HG02852 (cell line): Measurements from ENCODE around the gene HCRTR1.

Experiments used
- ATAC-seq: cut with Tn5 transposase; IDR thresholded peaks from one replicate; pipeline ENCODE4 v1.9.1; 2021; ENCODE audit warnings: mild to moderate bottlenecking, moderate library complexity; ENCODE audit not compliant: unreplicated experiment

Gene HCRTR1

DNA sequence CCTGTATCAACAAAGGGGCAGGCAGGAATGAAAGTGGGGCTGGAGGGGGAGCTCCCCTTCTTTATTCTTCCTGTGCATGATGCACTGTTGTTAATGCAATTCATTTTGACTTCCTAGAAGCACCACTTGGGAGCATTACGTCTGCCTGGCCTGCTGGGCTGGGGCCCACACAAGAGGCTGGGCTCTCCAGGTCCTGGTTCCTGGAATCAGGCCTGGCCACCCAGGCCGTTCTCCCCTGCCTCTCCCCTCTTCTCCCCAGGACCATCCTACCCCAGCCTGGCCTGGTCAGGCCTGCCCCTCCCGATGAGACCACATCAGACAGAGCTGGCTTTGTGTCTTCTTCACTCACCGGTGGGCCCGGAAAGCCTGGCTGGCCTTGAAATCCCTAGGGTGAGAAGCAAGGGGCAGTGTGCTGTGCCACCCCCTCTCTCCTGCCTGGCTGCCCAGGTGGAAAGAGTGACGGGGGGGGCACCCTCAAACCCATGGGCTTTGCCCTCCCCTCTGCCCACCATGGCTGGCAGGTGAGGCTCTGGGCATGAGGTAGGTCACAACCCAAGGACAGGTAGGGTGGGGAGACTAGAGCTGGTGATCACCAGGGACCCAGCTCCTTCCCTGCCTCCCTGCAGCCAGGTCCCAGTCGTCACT, 47.9 kb downstream of the HCRTR1 start:
- ATAC-seq = no peak

DNA sequence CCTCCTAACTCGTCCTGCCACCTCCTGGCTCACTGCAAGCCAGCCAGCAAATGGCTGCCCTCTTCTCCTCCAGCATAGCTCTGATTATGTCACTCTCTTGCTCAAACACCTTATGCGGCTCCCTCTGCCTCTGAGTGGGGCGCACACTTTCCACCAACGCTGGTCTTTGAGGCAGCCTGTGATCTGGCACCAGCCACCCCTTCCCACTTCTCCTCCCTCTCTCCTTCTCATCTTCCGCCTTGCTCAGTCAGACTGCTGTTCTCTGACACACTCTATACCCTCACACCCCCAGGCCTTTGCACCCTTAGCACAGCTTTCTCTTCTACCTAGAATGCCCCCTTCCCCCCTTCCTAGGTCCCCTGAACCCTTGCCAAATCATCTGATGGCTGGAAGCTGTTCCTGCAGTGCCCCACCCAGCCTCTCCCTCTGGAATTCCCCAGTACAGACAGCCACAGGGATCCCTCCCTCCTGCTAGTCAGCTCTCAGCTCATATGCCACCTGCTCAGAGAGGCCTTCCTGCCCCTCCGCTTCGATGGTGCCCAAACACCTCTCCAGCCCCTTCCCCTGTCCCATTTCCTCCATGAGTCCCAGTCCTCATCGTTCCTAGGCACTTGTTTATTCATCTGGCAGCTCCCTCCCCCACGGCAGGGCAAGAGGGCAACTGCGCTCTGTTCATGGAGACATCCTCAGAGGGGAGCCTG, 48.9 kb downstream of the HCRTR1 start:
- no peak for ATAC-seq

DNA sequence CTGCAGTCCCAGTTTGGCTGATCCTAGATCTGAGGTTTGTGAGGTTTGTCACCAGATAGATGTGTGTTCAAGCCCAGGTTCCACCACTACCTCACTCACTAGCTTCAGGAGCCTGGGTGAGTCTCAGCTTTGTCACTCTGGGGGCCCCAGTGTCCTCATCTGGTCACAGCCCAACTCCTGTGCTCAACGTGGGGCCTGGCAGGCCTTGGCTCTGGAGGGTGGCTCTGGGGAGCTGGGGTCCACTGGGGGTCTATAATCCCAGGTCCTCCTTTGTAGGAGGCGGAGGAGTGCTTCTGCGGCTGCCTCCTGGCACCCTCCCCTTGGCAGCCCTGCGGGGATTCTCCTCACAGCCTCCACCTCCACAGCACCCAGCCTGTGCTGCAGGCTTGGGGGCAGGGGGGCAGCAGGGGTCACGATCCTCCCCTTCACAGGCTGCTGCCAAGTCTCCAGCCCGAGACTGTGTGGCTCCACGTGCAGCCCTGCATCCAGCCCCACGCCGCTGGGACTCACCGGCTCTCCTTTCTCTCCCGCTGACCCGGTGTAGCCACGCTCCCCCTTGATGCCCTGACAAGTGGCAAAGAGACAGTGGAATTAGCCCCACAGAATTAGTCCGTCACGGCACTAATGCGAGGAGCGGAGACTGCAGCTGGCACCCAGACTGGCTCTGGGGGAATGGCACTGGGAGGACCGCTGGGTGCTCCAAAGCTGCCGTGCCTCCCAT, 49.7 kb downstream of the HCRTR1 start:
- no peak for ATAC-seq

DNA sequence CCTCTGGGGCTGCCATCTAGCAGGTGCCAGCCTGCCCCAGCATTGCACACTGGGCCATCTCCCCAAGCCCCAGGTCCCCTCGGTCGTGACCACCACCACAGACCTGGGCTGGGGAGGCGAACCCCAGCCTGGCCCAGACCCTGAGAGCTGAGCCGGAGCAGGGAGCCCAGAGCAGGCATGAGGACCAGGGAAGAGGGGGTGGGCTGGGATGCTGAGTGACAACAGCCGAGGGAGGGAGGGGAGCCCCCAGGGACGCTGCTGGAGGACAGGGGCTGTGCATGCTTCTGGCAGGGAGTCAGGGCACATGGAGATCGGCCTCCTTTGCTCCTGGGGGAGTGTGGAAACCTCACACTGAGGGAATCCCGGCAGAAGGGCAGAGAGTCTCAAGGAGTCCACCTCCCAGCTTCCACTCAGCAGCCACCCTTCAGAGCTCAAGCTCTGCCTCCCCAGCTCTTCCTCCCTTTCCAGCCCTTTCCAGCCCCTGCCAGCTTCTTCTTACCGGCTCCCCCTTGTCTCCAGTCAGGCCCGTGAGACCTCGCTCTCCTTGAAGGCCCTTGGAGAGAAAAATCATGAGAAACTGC, 50.9 kb downstream of the HCRTR1 start:
- no peak for ATAC-seq

DNA sequence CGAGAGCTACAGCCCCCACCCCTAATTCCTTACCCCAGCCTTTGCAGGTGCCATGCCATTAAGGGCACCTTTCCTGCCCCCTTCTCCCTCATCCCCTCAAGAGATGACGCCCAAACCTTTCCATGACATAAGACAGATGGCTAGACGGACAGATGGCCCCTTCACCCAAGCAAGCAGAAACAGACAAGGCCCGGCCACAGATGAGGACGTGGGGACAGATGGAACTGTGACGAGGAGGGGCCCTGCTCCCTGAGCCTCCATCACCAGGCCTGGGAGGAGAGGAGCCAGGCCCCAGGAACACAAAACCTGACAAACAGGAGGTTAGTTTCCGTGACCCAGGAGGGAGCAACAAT, 51.9 kb downstream of the HCRTR1 start:
- no peak for ATAC-seq

DNA sequence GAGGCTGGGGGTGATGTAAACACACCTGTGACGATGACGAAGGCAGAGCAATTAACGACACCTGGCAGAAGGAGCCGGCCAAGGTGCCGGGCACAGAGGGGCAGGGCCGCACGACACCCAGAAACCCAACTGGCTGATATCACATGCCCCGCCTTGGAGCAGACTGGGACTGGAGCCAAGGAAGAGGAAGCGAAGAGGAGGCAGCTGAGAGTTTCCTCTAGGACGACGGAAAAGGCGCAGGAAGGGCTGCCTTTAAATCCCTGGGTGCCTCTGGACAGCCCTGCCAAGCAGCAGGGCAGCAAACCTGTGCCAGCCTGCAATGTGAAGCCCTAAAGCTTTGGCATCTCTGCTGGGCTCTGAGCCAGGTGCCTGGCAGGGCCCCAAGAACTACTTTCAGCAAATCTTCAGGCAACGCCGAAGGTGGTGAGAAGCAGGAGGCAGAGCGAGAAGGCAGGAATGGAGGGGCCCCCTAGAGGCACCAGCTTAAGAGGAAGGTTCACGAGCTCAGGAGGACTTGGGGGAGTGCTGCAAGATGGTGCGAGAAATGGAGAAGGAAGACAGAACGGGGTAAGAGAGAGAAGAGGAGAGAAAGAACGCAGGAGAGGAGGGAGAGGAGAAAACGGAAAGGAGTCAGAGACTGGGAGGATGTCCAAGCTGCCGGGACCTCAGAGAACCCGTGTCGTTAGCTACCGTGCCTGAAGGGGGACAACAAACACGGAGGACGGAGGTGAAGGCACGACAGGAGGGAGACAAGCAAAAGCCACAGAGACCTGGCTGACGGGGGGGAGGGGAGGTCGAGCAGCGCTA, 52.5 kb downstream of the HCRTR1 start:
- ATAC-seq = no peak

DNA sequence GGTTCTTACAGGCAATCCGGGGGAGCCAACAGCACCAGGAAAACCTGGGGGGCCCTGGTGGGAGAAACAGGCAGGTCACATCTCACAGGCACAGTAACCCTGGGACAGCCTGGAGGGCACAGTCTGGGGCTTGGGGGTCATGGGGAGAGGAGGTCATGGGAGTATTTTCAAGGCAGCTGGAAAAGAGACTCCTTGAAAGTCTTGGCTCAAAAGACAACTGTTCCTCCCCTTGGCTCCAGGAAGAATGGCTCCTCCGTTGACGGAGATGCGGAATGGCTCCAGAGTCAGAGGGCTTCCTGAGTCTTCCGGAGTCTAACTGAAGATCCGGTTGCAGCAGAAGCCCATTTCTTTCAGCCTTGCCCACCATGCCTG, 53.1 kb downstream of the HCRTR1 start:
- no peak for ATAC-seq

DNA sequence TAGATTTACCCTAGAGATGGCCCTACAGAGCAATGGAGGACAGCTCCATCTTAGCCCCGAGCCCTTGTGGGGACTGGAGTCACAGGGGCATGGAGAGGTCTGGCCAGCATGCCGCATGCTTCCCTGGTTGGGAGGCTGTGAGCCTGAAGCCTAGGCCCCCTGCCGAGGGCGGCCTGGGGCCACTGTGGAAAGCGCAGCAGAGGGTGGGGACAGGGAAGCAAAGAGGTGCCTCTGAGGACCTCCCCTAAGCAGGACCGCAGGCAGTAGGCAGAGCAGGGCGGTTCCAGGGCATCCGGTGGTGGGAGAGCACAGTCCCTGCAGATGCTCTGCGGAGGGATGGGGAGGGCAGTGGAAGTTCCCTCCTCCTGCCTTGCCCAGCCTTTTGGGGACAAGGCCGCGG, 53.7 kb downstream of the HCRTR1 start:
- no peak for ATAC-seq

DNA sequence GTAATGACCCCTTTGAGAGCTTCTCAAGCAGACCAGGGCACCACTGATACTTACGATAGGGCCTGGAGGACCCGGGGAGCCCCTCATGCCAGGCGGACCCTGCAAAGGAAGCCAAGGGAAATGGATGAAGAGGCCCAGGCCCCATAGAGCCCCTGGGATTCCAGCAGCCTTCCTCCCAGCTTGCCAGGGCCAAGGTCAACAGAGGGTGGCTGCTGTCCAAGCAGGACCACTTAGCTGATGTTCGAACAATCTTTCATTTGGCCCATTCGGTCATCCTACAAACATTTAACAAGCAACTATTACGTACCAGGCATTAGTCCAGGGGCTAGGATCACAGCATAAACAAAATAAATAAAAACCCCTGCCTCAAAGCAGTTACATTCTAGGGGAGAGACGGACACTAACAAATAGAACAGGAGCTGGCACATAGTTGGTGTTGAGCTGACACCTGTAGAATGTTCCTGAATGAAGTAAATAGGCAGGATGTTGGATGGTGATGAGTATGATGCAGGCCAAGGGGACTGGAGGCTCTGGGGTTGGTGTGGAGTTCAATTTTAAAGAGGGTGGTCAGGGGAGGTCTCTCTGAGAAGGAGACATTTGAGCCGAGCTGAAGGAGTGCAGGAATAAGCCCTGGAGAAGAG, 54.2 kb downstream of the HCRTR1 start:
- no peak for ATAC-seq

DNA sequence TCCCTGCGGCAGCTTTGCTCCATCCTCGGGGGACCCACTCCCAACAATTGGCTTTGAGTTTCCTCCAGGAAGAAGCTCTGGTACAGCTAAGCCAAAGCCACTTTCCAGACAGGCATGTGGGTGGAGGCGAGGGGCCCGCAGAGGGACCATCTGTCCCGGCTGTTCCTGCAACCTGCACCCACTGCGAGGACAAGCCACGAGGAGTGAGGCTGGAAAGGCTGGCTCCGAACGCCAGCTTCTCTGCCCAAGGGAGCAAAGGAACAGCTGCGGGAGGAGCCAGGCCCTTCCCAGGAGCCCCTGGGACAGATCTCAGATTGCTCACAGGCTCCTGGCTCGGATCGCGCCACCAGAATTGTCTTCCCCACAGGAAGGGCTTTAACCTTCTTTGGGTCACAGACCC, 55.5 kb downstream of the HCRTR1 start:
- ATAC-seq = no peak

DNA sequence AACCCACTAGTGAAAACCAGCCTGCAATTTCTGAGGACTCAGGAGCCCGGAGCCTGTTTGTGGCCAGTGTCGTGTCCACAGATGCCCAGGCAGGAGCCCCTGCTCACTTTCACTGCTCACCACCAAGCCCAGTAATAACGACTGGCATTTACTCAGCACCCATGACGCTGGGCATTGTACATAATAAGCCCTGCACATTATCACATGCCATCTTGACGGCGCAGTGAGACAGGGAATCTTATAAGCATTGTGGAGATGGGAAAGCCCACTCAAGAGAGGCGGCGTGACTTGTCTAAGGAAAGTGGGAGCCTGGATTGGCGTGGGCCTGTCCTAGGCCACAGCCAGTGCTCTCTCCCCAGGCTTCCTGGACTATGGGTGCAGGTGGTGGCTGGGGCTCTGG, 55.9 kb downstream of the HCRTR1 start:
- no peak for ATAC-seq

DNA sequence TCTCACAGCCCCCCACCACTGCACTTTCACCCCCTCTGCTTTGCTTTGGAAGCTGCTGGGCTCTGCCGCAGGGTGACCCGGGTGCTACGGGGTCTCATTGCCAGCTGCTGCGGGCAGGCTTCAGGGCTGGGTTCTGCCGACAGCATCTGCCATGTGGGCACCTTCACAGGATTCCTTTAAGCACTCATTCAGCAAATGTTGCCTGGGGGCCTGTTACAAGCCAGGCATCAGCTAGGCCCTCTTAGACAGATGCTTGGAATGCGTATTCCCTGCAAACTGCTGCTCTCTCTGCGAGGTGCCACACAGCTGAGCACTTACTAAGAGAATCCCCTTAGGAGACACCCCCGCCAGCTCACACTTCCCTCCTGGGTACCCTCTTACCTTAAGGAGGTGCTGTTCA, 57.1 kb downstream of the HCRTR1 start:
- no peak for ATAC-seq

DNA sequence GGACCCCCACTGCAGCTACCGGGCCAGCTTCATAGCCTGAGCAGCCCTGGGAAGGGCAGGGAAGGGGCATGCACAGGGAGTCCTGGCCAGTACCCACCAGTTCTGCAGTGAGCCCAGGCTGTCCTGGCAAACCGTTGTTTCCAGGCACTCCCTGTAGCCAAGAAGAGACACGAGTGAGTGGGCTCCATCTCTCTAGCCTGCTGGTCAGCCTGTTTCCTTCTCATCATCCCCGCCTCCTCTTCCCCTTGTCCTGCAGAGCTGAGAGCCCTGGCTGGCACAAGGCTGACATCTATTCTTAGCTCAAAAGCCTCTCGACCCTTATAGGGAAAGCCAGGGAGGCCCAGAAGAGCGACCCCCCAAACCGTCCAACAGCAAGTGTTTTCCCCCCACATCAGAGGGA, 57.7 kb downstream of the HCRTR1 start:
- no peak for ATAC-seq

DNA sequence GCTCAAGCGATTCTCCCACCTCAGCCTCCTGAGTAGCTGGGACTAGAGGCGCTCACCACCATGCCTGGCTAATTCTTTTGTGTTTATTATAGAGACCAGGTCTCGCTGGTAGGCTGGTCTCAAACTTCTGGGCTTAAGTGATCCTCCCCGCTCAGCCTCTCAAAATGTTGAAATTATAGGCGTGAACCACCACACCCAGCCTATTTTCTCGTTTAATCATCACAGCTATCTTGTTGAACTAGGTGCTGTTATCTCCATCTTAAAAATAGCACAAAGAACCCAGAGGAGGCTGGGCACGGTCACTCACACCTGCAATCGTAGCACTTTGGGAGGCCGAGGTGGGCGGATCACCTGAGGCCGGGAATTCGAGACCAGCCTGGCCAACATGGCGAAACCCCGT, 58.3 kb downstream of the HCRTR1 start:
- ATAC-seq = no peak
